Measurements from ENCODE around the gene HERC4. TPM values are rescaled to one million over a fixed set of nuclear protein-coding genes. Genes with fewer than 3 reads are reported as not detected.

The HERC4 gene, protein sequence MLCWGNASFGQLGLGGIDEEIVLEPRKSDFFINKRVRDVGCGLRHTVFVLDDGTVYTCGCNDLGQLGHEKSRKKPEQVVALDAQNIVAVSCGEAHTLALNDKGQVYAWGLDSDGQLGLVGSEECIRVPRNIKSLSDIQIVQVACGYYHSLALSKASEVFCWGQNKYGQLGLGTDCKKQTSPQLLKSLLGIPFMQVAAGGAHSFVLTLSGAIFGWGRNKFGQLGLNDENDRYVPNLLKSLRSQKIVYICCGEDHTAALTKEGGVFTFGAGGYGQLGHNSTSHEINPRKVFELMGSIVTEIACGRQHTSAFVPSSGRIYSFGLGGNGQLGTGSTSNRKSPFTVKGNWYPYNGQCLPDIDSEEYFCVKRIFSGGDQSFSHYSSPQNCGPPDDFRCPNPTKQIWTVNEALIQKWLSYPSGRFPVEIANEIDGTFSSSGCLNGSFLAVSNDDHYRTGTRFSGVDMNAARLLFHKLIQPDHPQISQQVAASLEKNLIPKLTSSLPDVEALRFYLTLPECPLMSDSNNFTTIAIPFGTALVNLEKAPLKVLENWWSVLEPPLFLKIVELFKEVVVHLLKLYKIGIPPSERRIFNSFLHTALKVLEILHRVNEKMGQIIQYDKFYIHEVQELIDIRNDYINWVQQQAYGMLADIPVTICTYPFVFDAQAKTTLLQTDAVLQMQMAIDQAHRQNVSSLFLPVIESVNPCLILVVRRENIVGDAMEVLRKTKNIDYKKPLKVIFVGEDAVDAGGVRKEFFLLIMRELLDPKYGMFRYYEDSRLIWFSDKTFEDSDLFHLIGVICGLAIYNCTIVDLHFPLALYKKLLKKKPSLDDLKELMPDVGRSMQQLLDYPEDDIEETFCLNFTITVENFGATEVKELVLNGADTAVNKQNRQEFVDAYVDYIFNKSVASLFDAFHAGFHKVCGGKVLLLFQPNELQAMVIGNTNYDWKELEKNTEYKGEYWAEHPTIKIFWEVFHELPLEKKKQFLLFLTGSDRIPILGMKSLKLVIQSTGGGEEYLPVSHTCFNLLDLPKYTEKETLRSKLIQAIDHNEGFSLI
- 31.9 TPM for total RNA-seq
- long read RNA-seq, full-length matches to known transcripts: 37 of 48 reads
- long read RNA-seq, partial matches to known transcripts: 3 of 48 reads
- long read RNA-seq, other reads (novel, unspliced or antisense): 8 of 48 reads

DNA sequence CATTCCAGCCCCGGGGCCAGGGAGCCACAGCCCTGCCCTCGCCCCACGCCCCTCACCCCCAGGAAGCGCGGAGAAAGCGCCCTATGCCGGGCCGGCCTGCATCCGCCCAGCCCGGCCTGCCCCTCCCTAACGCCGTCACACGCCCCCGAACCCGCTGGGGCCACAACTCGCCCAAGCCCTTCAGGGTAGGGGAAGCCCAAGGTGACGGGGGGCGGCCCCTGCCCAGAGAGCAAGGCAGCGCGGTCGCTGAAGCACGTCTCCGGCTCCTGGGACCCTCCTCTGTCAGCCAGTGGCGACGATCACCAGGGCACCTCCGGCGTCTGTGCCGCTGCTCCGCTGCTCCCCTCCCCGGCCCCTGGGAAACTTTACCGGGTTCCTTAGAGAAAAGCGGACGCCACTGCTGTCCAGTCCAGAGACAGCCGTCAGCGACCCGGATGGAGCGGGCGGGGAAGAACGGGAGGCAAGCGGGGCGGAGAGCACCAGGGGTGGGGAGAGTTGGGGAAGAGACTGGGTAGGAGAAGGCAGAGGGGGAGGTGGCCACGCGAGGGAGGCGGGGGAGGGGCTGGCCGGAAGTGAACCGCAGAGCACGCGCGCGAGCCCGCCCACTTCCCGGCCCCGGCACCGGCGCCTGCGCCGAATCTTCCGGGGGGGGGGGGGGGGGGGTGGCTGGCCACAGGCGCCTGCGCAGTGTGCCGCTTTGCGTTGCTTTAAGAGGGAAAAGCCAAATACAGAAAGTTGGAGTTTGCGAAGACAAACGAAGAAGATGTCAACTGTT is at the start of gene HERC4:
Gene HERC4, minus strand, starts transcription at position 509 of the 775 bp plus-strand sequence. CDS start 2,175 bp downstream, outside the sequence.
- Histone ChIP-seq H3K27me3 (ENCODE audit: low read depth) (no peaks in the 10 kb centered on the region), H3K27ac (replicated peaks) (peak within 1 kb of the TSS; percentile 99), H3K9me3 (replicated peaks) (no peaks in the 10 kb centered on the region), H3K4me1 (peaks cover 50% of the 10 kb centered on the region), H3K36me3 (no peaks in the 10 kb centered on the region), H3K4me3 (peak within 1 kb of the TSS; percentile 96)
- peak; percentile 97 for DNase-seq
- TF ChIP-seq, protein P1, sequence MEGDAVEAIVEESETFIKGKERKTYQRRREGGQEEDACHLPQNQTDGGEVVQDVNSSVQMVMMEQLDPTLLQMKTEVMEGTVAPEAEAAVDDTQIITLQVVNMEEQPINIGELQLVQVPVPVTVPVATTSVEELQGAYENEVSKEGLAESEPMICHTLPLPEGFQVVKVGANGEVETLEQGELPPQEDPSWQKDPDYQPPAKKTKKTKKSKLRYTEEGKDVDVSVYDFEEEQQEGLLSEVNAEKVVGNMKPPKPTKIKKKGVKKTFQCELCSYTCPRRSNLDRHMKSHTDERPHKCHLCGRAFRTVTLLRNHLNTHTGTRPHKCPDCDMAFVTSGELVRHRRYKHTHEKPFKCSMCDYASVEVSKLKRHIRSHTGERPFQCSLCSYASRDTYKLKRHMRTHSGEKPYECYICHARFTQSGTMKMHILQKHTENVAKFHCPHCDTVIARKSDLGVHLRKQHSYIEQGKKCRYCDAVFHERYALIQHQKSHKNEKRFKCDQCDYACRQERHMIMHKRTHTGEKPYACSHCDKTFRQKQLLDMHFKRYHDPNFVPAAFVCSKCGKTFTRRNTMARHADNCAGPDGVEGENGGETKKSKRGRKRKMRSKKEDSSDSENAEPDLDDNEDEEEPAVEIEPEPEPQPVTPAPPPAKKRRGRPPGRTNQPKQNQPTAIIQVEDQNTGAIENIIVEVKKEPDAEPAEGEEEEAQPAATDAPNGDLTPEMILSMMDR (IDR thresholded peaks at IDR 0.05; ENCODE audit: borderline replicate concordance): no peak
- intact Hi-C loops (cut with micrococcal nuclease): no loop called here

DNA sequence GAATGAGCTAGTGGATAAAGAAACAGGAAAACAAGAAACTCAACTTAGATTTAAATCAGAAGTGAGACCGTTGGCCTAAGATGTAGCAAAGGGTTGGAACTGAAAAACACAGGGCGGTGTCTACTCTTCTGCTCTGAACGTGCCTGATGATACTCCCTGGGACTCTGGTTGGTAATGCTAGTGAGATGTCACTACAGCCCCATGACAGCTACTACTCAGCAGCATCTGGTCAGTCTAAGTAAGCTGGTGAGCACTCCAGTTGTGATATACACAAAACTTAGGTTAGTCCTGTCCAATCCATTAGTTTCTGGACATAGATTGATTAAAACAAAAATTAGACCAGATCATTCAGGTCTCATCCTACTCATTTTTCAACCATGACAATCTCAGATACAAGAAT is 49.6 kb upstream of the HERC4 start:
- intact Hi-C loops (cut with micrococcal nuclease): no loop called here
- TF ChIP-seq, protein P1 (IDR thresholded peaks at IDR 0.05; ENCODE audit: borderline replicate concordance): no peak
- DNase-seq: no peak
- no peaks in the 10 kb centered on the region for H3K9me3 ChIP-seq (replicated peaks)
- H3K27ac ChIP-seq (replicated peaks): peak overlapping the region; percentile 34
- no peak overlapping the region for H3K4me3 ChIP-seq
- H3K36me3 ChIP-seq: peaks cover 10% of the 10 kb centered on the region
- H3K4me1 ChIP-seq: peaks cover 76% of the 10 kb centered on the region
- no peaks in the 10 kb centered on the region for H3K27me3 ChIP-seq (ENCODE audit: low read depth)

DNA sequence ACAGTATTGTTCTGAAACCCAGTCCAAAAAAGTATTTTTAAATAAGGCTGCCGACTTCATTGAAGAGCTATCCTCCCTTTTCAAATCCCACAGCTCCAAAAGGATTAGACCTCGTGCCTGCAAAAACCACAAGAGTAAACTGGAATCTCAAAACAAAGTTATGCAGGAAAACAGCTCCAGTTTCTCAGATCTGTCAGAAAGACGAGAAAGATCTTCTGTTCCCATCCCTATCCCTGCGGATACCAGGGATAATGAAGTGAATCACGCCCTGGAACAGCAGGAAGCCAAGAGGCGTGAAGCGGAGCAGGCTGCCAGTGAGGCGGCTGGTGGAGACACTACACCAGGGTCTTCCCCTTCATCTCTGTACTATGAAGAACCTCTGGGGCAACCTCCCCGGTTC is 46.8 kb upstream of the HERC4 start:
- intact Hi-C loops (cut with micrococcal nuclease): no loop called here
- H3K27me3 ChIP-seq (ENCODE audit: low read depth): no peaks in the 10 kb centered on the region
- DNase-seq: no peak
- no peaks in the 10 kb centered on the region for H3K9me3 ChIP-seq (replicated peaks)
- TF ChIP-seq, protein P1 (IDR thresholded peaks at IDR 0.05; ENCODE audit: borderline replicate concordance): no peak
- peaks cover 10% of the 10 kb centered on the region for H3K36me3 ChIP-seq
- peaks cover 71% of the 10 kb centered on the region for H3K4me1 ChIP-seq
- H3K27ac ChIP-seq (replicated peaks): peak overlapping the region; percentile 6
- peak overlapping the region; percentile 20 for H3K4me3 ChIP-seq

DNA sequence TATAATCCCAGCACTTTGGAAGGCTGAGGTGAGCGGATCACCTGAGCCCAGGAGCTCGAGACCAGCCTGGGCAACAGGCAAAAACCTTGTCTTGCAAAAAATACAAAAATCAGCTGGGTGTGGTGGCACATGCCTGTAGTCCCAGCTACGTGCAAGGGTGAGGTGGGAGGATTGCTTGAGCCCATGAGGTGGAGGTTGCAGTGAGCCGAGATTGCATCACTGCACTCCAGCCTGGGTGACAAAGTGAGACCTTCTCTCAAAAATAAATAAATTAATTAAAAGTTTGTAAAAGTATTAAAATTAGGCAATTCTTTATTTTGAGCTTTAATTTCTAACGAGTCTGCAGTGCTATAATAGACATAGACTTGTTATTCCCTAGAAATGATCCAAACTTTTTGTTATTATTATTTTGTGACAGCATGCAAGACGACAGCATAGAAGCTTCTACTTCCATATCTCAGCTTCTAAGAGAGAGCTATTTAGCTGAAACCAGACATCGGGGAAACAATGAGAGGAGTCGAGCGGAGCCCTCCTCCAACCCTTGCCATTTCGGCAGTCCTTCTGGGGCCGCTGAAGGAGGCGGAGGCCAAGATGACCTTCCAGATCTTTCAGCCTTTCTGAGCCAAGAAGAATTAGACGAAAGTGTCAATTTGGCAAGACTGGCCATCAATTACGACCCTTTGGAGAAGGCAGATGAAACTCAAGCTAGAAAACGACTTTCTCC is 46.1 kb upstream of the HERC4 start:
- DNase-seq: no peak
- intact Hi-C loops (cut with micrococcal nuclease): no loop called here

More for the DNA sequence above, 46.1 kb upstream of the HERC4 start:
- H3K36me3 ChIP-seq: peaks cover 10% of the 10 kb centered on the region
- peaks cover 68% of the 10 kb centered on the region for H3K4me1 ChIP-seq
- TF ChIP-seq, protein P1 (IDR thresholded peaks at IDR 0.05; ENCODE audit: borderline replicate concordance): no peak
- peak overlapping the region; percentile 20 for H3K4me3 ChIP-seq
- H3K27me3 ChIP-seq (ENCODE audit: low read depth): no peaks in the 10 kb centered on the region
- peak overlapping the region; percentile 0 for H3K27ac ChIP-seq (replicated peaks)
- H3K9me3 ChIP-seq (replicated peaks): no peaks in the 10 kb centered on the region
